Right ventricle myocardium inferior (tissue), 1 donor: Measurements from ENCODE around the gene TNNT1. TPM values are rescaled to one million over a fixed set of nuclear protein-coding genes. Genes with fewer than 3 reads are reported as not detected.

Experiments
- ATAC-seq: fragments of 200-7000 bp; cut with Tn5 transposase; one replicate; pipeline ENCODE4 v1.9.1; 2020; ENCODE audit warnings: mild to moderate bottlenecking, moderate library complexity
- DNase-seq: peaks from one replicate; pipeline ENCODE4 v3.0.0; 2021; ENCODE audit errors: missing footprints
- intact Hi-C: fragments of 100-400 bp; cut with DNase I; formaldehyde crosslinking; loops from one replicate; pipeline ENCODE4 v1.11.0; 2022
- total RNA-seq: library from RNA; stranded (reverse); fragmentation: NEBNext Ultra II Directional; extraction: Animal tissue kit (Norgen Biotek cat#: 25700); gene quantifications from one replicate; pipeline ENCODE4 v1.2.1, GENCODE V29; 2021
- donor health status: DM: no; HTN: yes; CAD: no; lungs with severe emphysema.

TNNT1 gene
- total RNA-seq, 1 donor from 2014 or later, result 66.0 TPM

- intact Hi-C loops, result no loop called here
- DNase-seq, result no peak
- ATAC-seq, result no peak
These were observed 3.0 kb upstream of the TNNT1 start for GRCh38 chr19:55152017-55152416.

DNA sequence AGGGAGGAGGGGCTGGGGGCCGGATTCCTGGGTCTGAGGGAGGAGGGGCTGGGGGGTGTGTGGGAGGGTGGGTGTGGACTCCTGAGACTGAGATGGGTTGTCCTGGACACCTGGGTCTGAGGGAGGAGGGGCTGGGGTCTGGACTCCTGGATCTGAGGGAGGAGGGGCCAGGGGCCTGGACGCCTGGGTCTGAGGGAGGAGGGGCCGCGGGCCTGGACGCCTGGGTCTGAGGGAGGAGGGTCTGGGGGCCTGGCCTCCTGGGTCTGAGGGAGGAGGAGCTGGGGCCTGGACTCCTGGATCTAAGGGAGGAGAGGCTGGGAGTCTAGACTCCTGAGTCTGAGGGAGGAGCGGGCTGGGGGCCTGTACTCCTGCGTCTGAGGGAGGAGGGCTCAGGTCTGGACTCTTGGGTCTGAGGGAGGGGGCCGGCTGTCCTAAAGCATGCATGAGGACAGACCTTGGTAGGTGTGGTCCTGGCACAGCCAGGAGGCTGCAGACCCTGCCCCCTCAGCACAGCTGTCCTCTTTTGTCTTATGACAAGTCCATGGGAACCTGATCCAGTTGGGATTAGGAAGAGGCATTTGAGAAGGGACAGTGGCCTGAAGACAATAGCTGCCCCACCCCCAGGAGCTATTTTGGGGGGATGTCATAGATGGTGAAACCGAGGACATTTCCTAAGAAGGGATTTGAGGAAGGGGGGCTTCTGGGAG lies 1.3 kb downstream of the TNNT1 start:
- DNase-seq (no peak), ATAC-seq (no peak)
- intact Hi-C loops, result loop anchor here (10.0 kb wide), 1 partner anchor 477 kb away; the partner anchor contains the start of gene ZNF784

- no peak for DNase-seq
- ATAC-seq, result no peak
- intact Hi-C loops, result loop anchor here (10.0 kb wide), 1 partner anchor 478 kb away; the partner anchor contains the start of gene ZNF784
These were observed 2.2 kb downstream of the TNNT1 start for GRCh38 chr19:55146705-55147273.

DNA sequence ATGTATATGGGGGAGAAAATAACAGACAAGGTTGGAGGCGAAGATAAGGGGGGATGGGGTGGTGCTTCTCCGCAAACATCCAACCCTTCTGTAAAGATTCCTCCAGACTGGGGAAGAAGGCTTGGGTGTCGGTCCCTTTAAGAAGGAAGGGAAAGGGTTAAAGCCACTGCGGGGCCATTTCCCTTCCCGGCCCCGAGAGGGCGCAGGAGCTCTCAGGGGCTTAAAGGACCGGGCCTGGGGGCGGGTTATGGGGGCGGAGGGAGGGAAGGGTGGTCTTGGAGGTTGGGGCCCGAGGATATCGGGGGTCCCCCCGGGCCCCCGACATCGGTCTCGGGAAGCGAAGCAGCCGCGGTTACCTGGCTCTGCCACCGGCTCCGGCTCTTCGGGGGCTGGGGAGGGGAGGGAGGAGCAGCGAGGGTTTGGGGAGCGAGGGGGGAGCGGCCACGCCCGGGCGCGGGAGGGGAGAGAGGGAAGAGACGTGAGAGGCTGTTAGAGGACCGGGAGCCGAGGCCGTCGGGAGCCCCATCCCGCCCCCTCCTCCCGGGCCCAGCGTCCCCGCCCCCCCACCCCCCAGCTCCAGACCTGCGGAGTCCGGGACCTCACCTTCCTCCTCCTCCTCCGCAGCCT lies 2.8 kb downstream of the TNNT1 start:
- ATAC-seq, result no peak

GRCh38 chr19:55145232-55145631 lies 3.8 kb downstream of the TNNT1 start:
- intact Hi-C loops, result loop anchor here (10.0 kb wide), 1 partner anchor 480 kb away; the partner anchor contains the start of gene ZNF784
- DNase-seq (no peak), ATAC-seq (no peak)

More for the DNA sequence above, 2.8 kb downstream of the TNNT1 start:
- intact Hi-C loops, result loop anchor here (10.0 kb wide), 1 partner anchor 479 kb away; the partner anchor contains the start of gene ZNF784
- no peak for DNase-seq

GRCh38 chr19:55141696-55142095 lies 7.3 kb downstream of the TNNT1 start:
- DNase-seq, result no peak
- no peak for ATAC-seq
- intact Hi-C loops, result loop anchor here (2.0 to 10.0 kb wide), 4 partner anchors 19 to 483 kb away; partner anchors contain the start of gene ZNF784

DNA sequence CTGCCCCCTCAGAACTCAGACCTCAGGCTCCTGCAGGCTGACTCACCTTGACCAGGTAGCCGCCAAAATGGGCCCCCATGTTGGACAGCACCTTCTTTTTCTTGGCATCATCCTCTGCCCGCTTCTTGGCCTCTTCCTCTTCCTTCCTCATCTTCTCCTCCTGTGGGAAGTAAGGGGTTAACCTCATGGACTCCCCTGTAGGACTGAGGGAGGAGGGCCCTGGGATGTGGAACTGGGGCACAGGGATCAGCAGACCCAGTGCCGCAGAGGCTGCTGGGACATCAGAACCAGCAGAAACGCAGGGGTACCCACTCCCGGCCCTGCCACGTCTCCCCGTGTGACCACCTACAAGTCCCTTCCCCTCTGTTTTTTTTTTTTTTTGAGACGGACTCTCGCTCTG lies 11.1 kb downstream of the TNNT1 start:
- DNase-seq, result no peak
- no peak for ATAC-seq
- intact Hi-C loops, result no loop called here

DNA sequence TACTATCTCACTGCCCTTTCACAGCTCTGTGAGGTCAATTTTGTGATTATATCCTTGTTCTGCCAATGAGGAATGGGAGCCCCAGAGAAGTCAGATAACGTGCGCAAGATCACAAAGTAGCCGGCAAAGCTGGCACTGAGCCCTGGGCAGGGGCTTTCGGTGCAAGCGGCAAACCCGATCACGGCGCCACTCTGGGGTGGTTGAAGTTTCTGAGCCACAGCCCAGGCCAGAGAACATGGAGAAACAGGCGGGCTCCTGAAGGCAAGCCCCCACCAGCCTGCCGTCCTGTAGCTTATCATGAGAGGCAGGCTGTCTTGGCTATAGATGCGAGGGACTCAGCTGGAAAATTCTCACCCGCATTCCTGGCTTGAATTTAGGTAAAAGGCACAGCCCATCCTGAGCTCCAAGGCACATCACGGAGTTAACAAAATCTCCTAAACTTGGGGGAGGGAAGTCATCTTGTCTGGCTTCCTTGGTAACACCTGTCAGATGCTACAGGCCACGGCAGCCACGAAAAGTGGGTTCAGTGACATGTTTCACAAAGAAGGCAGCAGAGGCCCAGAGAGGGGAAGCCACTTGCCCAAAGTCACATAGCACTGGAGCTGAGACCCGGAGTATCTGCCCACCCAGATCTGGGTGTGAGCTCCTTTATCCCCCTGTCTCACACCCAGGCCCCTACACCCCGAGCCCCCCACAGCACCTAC lies 12.5 kb downstream of the TNNT1 start:
- ATAC-seq (no peak), DNase-seq (peak; percentile 64)
- intact Hi-C loops, result no loop called here

DNA sequence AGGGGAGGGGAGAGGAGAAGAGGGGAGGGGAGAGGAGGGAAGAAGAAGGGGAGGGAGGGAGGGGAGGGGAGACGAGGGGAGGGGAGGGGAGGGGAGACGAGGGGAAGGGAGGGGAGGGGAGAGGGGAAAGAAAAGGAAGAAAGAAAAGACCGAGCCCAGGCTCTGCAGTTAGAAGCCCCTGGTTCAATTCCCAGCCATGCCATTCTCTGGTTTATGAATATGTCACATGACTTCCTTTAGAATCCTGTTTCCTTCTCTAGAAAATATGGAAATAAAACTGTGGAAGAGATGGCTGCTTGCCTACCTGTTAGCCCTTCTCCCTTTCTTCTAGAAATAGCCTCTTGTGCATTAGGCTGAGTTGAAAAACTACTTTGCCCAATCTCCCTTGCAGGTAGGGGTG lies 14.3 kb downstream of the TNNT1 start:
- DNase-seq (no peak), ATAC-seq (no peak)
- intact Hi-C loops, result no loop called here

DNA sequence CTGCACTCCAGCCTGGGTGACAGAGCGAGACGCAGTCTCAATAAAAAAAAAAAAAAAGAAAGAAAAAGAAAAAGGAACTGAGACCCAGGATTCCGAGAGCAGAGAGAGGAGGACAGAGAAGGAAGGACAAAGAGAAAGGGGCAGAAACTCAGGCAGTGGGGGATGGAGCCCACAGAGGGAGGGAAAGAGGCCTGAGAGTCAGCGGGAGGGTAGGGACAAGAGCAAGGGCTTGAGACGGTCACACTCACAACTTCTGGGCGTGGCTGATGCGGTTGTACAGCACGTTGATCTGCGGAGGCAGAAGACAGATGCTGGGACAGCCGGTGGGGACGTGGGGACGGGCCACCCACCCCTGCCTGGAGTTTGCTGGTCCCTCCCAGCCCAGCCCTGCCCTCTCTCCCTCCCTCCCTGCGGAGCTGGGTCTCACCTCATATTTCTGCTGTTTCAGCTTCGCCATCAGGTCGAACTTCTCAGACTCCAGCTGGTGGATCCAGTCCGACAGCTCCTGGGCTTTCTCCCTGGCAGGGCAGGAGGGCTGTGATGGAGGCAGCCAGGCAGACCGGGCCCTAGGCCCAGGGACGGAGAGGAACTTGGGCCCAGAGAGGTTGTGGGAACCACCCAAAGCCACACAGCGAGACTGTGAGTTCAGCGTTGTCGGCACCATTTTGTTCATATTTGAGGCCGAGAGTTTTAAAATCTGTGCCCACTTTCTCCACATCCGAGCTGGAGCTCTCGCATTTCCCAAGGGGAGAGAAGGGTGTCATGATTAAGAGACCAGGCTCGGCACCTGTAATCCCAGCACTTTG lies 15.2 kb downstream of the TNNT1 start:
- intact Hi-C loops, result no loop called here
- no peak for ATAC-seq
- DNase-seq, result peak; percentile 63

DNA sequence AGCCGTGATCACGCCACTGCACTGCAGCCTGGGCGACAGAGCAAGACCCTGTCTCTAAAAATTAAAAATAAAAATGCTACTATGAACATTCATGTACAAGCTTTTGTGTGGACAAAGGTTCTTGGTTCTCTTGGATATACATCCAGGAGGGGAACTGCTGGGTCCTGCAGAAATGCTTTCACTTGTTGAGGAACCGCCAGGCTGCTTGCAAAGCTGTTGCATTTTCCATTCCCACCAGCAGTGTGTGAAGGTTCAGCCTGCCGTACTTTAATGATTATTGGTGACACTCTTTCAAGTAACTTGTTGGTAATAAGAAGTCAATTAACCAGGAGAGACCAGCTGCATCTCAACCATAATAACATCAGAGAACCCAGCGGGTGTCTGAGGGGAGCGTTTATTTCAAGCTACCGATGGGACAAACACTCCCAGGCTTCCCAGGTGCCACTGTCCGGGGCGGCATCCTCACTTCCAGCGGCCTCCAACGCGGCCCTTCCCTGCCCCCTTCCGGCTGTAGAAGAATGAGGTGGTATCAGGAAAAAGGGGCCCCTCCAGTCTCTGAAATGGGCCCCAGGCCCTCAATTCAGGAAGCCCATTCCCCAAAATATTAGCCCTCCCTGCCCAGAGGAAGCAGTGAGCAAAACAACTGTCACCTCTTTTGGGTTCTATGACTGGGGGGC lies 16.4 kb downstream of the TNNT1 start:
- ATAC-seq, result no peak
- peak; percentile 37 for DNase-seq
- intact Hi-C loops, result no loop called here

- DNase-seq, result peak; percentile 15
- ATAC-seq, result no peak
- intact Hi-C loops, result no loop called here
These were observed 17.6 kb downstream of the TNNT1 start for GRCh38 chr19:55131421-55131820.

DNA sequence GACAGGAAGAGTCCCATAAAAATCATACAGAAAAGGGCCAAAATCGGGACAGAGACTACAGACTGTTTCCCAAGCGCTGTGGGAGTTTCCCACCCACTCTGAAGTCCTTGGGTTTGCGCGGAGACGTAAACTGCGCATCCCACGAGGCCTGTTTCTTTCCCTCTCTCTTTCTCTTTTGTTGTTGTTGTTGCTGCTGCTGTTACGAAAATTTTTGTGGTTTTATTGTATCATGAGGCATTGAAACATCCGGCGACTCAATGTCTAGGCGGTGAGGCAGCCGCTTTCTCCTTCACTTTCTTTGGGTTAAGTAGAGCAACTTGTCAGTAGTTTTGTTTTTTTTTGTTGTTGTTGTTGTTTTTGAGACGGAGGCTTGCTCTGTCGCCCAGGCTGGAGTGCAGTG lies 30.0 kb downstream of the TNNT1 start:
- DNase-seq (no peak), ATAC-seq (no peak)
- intact Hi-C loops, result loop anchor here (5.0 kb wide), 1 partner anchor 38 kb away; the partner anchor contains the start of gene TNNI3

- DNase-seq (peak; percentile 66), ATAC-seq (peak; percentile 24)
- intact Hi-C loops, result loop anchor here (5.0 kb wide), 1 partner anchor 39 kb away; the partner anchor contains the start of gene TNNI3
These were observed 30.5 kb downstream of the TNNT1 start for GRCh38 chr19:55118401-55118991.

DNA sequence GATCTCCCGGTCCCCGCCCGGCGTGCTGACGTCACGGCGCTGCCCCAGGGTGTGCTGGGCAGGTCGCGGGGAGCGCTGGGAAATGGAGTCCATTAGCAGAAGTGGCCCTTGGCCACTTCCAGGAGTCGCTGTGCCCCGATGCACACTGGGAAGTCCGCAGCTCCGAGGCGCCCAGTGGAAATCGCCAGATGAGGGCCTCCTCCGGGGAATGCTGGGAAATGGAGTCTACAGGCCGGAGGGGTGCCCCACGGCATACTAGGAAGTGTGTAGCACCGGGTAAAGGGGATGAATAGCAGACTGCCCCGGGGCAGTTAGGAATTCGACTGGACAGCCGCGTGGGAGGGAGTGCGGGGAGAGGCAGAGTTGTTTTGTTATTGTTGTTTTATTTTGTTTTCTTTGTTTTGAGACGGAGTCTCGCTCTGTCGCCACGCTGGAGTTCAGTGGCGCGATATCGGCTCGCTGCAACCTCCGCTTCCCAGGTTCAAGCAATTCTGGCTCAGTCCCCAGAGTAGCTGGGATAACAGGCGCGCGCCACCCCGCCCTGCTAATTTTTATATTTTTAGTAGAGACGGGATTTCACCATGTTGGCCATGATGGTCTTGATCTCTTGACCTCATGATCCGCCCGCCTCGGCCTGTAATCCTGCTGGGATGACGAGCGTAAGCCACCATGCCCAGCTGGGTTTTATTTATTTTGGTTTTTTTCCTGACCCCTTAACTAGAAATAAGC lies 31.2 kb downstream of the TNNT1 start:
- ATAC-seq, result peak; percentile 87
- intact Hi-C loops, result loop anchor here (5.0 kb wide), 1 partner anchor 39 kb away; the partner anchor contains the start of gene TNNI3
- peak; percentile 100 for DNase-seq

- no peak for ATAC-seq
- intact Hi-C loops, result loop anchor here (5.0 kb wide), 1 partner anchor 40 kb away; the partner anchor contains the start of gene TNNI3
- no peak for DNase-seq
These were observed 31.9 kb downstream of the TNNT1 start, which contains the start of gene PPP1R12C for GRCh38 chr19:55116859-55117662. Gene PPP1R12C (minus strand): TSS chr19:55117637. CDS start chr19:55117543, 94 bp downstream.
